ENCODE measurements around the gene DACH1.

Gene DACH1

GRCh38 chr13:71729441-71729840 lies 137.6 kb downstream of the DACH1 start:
- no peak for DNase-seq (ENCODE audit: low read depth)
- H3K4me3 ChIP-seq (ENCODE audit: low read depth, low read length), result no peak overlapping the region

- H3K4me3 ChIP-seq (ENCODE audit: low read depth, low read length), result no peak overlapping the region
- DNase-seq (ENCODE audit: low read depth), result no peak
These were observed 139.3 kb downstream of the DACH1 start for GRCh38 chr13:71727662-71728061.

GRCh38 chr13:71727042-71727441 lies 140.0 kb downstream of the DACH1 start:
- H3K4me3 ChIP-seq (ENCODE audit: low read depth, low read length), result no peak overlapping the region
- DNase-seq (ENCODE audit: low read depth), result no peak

GRCh38 chr13:71722206-71722605 lies 144.8 kb downstream of the DACH1 start:
- no peak overlapping the region for H3K4me3 ChIP-seq (ENCODE audit: low read depth, low read length)
- DNase-seq (ENCODE audit: low read depth), result no peak

GRCh38 chr13:71721104-71721503 lies 145.9 kb downstream of the DACH1 start:
- H3K4me3 ChIP-seq (ENCODE audit: low read depth, low read length), result no peak overlapping the region
- no peak for DNase-seq (ENCODE audit: low read depth)

GRCh38 chr13:71718931-71719330 lies 148.1 kb downstream of the DACH1 start:
- H3K4me3 ChIP-seq (ENCODE audit: low read depth, low read length), result no peak overlapping the region

GRCh38 chr13:71714802-71715375 lies 152.1 kb downstream of the DACH1 start:
- no peak for DNase-seq (ENCODE audit: low read depth)
- no peak overlapping the region for H3K4me3 ChIP-seq (ENCODE audit: low read depth, low read length)

More at GRCh38 chr13:71718931-71719330, 148.1 kb downstream of the DACH1 start:
- DNase-seq (ENCODE audit: low read depth), result no peak

GRCh38 chr13:71712988-71713653 lies 153.9 kb downstream of the DACH1 start:
- DNase-seq (ENCODE audit: low read depth), result no peak
- H3K4me3 ChIP-seq (ENCODE audit: low read depth, low read length), result no peak overlapping the region

- DNase-seq (ENCODE audit: low read depth), result no peak
- H3K4me3 ChIP-seq (ENCODE audit: low read depth, low read length), result no peak overlapping the region
These were observed 162.3 kb downstream of the DACH1 start for GRCh38 chr13:71704656-71705055.

GRCh38 chr13:71703138-71703537 lies 163.9 kb downstream of the DACH1 start:
- no peak for DNase-seq (ENCODE audit: low read depth)
- H3K4me3 ChIP-seq (ENCODE audit: low read depth, low read length), result no peak overlapping the region

GRCh38 chr13:71702253-71702652 lies 164.8 kb downstream of the DACH1 start:
- DNase-seq (ENCODE audit: low read depth), result no peak
- no peak overlapping the region for H3K4me3 ChIP-seq (ENCODE audit: low read depth, low read length)

GRCh38 chr13:71701741-71702140 lies 165.3 kb downstream of the DACH1 start:
- no peak overlapping the region for H3K4me3 ChIP-seq (ENCODE audit: low read depth, low read length)
- DNase-seq (ENCODE audit: low read depth), result no peak

GRCh38 chr13:71699342-71699741 lies 167.7 kb downstream of the DACH1 start:
- no peak for DNase-seq (ENCODE audit: low read depth)
- no peak overlapping the region for H3K4me3 ChIP-seq (ENCODE audit: low read depth, low read length)

- no peak for DNase-seq (ENCODE audit: low read depth)
- no peak overlapping the region for H3K4me3 ChIP-seq (ENCODE audit: low read depth, low read length)
These were observed 171.3 kb downstream of the DACH1 start for GRCh38 chr13:71695662-71696061.

- DNase-seq (ENCODE audit: low read depth), result no peak
- no peak overlapping the region for H3K4me3 ChIP-seq (ENCODE audit: low read depth, low read length)
These were observed 181.9 kb downstream of the DACH1 start for GRCh38 chr13:71685072-71685471.

GRCh38 chr13:71681901-71682613 lies 184.9 kb downstream of the DACH1 start:
- no peak overlapping the region for H3K4me3 ChIP-seq (ENCODE audit: low read depth, low read length)
- no peak for DNase-seq (ENCODE audit: low read depth)

- no peak for DNase-seq (ENCODE audit: low read depth)
- H3K4me3 ChIP-seq (ENCODE audit: low read depth, low read length), result no peak overlapping the region
These were observed 189.9 kb downstream of the DACH1 start for GRCh38 chr13:71677124-71677523.

GRCh38 chr13:71672512-71672911 lies 194.5 kb downstream of the DACH1 start:
- H3K4me3 ChIP-seq (ENCODE audit: low read depth, low read length), result no peak overlapping the region
- DNase-seq (ENCODE audit: low read depth), result no peak

GRCh38 chr13:71663431-71663830 lies 203.6 kb downstream of the DACH1 start:
- DNase-seq (ENCODE audit: low read depth), result no peak
- no peak overlapping the region for H3K4me3 ChIP-seq (ENCODE audit: low read depth, low read length)

- peak; percentile 23 for DNase-seq (ENCODE audit: low read depth)
- no peak overlapping the region for H3K4me3 ChIP-seq (ENCODE audit: low read depth, low read length)
These were observed 205.1 kb downstream of the DACH1 start for GRCh38 chr13:71661921-71662320.

GRCh38 chr13:71659404-71659803 lies 207.6 kb downstream of the DACH1 start:
- H3K4me3 ChIP-seq (ENCODE audit: low read depth, low read length), result no peak overlapping the region

More at GRCh38 chr13:71659404-71659803, 207.6 kb downstream of the DACH1 start:
- no peak for DNase-seq (ENCODE audit: low read depth)
